ENCODE data around the gene HLA-DQA1.
"Not testable (repeated sequence)": the region's sequence is repeated elsewhere in the genome, so short reads cannot be mapped to it uniquely, and the experiment has no call there.

HLA-DQA1 gene

DNA sequence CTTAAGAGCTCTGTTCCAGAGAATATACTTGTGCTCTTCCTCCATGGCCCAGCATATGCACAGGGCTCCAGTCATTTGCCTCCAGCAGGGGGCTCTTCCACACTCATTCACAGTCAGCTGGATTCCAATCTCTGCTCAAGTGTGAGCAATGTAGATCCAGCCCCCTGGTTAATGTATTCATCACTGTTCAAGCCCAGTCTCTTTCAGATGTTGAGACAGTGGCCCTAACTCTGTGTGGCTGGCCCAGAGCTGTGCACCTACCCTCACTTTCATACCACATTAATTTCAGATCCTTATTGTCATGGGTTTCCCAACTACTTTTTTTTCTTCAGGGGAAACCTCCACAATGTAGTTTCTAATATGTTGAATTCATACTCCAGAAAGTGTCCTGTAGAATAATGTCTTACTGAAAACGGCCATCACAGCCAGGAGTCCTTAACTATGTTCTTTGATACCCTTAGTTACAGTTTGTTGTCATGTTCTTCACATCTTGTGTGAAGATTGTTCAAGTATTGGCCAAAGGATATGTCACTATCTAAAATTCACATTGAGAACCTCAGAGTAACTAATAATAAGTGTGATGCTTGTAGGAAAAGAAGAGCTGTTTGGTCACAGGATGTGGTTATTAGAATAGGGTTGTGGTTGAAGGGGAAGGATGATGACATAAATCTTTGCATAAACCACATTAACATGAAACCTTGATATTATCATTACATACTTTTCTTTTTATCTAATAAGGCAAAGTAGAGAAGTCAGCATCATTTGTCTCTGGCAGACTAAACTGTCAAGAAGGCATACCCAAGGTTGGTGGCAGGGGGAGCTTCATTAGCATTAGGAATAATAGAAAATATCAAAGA lies 14.4 kb upstream of the HLA-DQA1 start:
- DNase-seq (ENCODE audit: low read depth), result no peak

DNA sequence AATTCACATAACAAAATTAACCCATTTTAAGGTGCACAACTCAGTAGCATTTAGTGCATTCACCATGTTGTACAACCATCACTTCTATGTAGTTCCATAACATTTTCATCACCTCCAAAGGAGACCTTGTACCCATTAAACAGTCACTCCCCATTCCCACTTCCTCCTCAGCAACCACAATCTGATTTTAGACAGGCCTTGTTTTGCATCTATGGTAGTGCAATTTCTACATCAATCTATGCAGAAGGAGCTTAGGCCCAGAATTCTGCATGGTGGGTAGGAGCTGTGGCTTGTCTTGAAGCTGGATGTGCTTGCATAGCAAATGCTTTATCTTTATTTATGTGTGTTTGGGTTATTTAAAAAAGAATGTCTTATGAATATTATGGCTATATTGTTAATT lies 13.5 kb upstream of the HLA-DQA1 start:
- no peak for DNase-seq (ENCODE audit: low read depth)

DNA sequence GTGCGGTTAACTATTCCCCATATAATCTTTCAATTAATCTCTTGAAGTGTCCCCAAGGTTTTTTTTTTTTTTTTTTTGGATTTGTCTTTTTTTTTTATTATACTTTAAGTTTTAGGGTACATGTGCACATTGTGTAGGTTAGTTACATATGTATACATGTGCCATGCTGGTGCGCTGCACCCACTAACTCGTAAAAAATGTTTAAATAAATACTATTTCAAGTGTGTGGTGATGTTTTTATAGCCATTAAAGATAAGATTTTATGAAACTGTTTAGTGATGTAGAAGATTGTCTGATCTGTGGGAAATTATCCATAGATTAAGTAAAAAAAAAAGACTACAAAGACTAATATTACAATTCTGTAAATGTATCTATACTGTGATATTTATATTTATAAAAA lies 12.6 kb upstream of the HLA-DQA1 start:
- no peak for DNase-seq (ENCODE audit: low read depth)

DNA sequence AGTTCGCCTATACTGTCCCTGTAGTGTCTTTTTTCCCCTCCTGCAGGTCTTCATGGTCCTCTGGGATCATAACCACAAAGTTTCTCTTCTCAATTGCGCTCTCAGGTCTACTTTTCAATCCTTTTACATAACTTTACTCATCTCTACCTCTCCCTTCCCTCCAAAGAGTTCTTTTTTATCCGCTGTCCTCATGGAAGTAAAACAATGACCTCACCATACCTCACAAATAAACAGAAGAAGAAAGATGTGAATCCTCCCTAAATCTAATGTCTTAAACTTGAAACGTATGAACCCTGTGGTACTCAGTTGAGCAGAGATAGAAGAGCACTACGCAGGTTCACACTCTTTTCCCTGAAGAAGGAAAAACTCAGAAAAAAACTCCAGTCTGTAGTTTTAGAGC lies 12.1 kb upstream of the HLA-DQA1 start:
- no peak for DNase-seq (ENCODE audit: low read depth)

DNA sequence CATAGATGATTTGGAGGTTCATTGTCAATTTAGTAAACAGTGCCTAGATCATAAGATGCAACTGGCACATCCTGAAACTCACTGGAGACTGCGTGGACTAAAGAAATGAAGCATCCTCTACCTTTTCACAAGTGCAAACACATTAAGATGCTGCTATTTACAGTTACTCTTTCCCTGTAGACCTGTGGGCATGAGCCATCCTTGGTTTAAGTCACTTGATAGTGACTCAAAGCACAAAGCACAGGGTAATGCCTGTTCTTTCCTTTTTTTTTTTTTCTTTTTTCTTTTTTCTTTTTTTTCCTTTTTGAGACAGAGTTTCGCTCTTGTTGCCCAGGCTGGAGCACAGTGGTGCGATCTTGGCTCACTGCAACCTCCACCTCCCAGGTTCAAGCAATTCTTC lies 10.0 kb upstream of the HLA-DQA1 start:
- DNase-seq (ENCODE audit: low read depth), result no peak

DNA sequence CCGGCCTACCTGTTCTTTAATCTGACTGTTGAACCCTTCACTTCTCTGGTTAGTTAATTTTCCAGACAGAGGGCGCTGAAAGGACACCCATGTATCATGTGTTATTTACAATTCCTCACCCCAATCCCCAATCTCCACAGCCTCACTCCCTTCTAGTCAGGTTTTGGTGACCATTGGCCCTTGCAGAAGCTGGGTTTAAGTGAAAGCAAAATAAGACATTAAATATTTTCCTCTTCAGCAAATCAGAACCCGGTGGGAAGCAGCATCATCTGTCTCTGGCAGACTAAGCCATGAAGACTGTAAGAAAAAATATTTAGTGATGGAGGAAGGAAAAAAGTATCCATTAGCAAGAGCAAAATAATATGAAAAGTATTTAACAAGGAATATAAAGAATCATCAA lies 9.4 kb upstream of the HLA-DQA1 start:
- no peak for DNase-seq (ENCODE audit: low read depth)

DNA sequence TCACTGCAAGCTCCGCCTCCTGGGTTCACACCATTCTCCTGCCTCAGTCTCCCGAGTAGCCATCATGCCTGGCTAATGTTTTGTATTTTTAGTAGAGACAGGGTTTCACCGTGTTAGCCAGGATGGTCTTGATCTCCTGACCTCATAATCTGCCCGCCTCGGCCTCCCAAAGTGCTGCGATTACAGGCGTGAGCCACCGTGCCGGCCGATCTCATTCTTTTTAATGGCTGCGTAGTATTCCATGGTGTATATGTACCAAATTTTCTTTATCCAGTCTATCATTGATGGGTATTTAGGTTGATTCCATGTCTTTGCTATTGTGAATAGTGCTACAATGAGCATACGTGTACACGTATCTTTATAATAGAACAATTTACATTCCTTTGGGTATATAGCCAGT lies 7.4 kb upstream of the HLA-DQA1 start:
- DNase-seq (ENCODE audit: low read depth), result not testable (repeated sequence)

DNA sequence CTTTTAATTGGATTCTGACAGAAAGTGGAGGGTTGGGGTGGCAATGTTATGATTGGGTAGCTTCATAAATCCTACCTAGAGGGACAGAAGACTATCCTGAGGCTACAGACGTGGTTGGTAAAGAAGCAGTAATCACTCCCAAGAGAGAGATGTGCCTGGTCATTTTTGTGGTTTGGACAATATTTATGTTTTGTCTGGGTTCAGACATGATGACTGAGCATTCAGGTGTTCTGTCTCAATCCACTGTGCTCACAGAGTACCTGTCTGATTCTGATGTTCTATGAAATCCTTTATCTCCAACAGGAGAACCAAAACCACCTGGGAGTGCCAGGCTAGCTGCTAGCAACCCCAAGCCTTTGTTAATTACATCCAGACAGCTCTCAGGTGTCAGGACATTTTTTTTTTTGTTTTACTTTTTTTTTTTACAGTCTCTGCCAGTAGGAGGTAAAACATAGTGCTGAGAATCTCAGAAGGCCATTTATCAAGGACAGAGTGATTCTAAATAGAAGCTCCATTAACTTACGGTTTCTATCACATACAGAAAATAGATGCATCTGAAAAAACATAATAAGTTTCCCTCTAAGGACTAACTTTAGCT lies 1.6 kb upstream of the HLA-DQA1 start:
- no peak for DNase-seq (ENCODE audit: low read depth)

DNA sequence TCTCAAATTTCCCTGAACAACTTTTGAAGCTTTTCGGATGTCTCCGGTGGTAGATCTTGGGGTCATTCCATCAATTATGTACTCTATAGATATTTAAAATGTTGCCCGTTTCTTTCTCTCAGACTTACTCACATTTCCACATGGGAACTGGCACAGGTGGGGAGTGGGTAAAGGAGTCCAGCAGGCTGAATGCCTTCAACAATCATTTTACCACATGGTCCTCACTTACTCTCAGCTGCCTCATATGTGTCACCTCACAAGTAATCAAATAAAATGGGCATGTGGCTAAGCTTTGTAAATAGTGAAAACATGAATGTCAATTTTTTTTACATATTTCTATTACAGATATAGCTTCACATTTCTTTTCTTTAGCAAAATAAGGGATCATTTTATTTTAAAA lies 677 bp downstream of the HLA-DQA1 start:
- no peak for DNase-seq (ENCODE audit: low read depth)

DNA sequence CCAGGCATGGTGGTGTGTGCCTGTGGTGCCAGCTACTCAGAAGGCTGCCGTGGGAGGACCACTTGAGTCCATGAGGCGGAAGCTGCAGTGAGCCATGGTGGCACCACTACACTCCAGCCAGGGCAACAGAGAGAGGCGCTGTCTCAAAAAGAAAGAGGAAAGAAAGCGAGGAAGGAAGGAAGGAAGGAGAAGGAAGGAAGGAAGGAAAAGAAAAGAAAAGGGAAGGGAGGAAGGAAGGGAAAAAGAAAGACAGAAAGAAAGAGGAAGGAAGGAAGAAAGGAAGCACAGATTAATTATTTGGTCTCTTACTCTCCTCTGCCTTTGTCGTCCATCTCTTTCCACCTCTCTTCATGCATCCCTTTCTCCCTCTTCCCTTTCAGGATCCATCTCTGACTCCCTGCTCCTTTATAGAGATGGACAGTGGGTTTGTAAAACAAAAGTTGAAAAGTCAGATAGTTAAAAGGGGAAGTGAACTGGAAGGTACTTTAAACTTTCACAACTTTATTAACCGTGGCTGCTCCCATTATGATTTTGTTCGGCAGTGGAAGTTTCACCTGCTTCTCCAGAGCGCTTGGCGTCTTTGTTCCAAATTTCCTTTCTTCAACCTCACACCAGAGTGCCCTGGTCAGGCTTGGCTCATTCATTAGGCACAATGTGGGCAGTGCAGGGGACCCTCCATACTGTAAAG lies 1.5 kb downstream of the HLA-DQA1 start:
- no peak for DNase-seq (ENCODE audit: low read depth)

DNA sequence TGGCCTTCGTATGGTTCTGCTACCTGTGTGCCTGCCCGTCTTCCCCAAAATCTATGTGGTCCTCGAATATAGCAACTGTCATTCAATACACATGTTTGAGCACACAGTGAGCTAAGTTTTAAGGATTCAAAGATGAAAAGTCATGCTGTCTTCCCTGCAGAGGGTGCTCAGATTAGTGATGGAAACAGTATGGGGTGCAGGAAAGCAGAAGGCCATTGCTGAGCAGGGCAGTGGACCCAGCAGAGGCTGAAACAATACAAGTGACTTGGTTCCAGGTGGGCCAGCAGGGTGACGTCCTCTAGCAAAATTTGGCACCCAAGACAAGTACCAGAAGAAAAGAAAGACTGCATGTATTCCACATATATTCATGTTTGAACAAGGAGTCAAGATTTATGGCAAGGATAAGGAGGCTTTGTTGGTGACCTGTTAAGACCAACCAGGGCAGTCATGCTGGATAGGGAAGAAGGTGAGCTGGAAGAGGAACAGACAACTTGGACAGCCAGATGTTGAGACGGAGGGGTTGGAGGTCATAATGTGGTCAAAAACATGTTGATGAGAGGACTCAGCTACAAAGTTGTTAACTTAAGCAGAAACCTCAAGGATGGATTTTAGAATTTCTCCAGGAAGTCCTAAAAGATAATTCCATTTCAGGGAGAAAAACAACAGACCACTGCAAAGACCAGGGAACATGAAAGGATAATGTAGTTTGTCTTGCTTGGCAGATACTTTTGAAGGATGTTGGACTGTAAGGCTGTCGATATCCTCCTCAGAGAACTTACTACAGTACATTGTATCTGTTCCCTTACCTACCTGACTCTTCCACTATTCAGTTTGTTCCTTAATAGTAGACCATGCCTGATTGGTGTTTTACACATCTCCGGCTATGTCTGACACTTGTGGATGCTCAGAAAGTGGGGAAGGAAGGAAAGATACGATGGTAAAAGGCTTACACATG lies 2.5 kb downstream of the HLA-DQA1 start:
- DNase-seq (ENCODE audit: low read depth), result no peak

DNA sequence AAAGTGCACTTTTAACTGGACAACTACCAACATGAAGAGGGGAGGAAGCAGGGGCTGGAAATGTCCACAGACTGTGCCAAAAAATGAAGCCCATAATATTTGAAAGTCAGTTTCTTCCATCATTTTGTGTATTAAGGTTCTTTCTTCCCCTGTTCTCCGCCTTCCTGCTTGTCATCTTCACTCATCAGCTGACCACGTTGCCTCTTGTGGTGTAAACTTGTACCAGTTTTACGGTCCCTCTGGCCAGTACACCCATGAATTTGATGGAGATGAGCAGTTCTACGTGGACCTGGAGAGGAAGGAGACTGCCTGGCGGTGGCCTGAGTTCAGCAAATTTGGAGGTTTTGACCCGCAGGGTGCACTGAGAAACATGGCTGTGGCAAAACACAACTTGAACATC lies 3.9 kb downstream of the HLA-DQA1 start:
- DNase-seq (ENCODE audit: low read depth), result no peak

DNA sequence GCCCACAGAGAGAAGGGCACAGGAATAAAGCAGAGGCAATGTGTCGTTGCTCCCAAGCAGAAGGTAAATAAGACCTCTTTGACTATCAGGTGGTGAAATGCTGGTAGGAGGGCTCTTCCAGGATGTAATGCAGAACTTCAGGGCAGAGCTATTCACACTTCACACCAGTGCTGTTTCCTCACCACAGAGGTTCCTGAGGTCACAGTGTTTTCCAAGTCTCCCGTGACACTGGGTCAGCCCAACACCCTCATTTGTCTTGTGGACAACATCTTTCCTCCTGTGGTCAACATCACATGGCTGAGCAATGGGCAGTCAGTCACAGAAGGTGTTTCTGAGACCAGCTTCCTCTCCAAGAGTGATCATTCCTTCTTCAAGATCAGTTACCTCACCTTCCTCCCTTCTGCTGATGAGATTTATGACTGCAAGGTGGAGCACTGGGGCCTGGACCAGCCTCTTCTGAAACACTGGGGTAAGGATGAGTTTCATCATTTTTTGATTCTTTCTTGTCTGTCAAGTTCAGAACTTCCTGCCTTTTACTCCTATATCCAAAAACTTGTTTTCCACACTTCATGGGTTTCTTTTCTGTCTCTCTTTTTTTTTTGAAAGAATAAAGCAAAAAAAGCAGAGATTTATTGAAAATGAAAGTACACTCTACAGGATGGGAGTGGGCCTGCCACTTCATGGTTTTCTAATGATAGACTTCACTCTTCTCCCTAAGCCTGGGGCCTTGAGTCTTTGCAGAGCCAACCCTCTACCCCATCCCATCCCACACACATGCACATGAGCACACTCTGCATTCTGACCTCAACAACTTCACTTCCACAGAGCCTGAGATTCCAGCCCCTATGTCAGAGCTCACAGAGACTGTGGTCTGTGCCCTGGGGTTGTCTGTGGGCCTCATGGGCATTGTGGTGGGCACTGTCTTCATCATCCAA lies 4.8 kb downstream of the HLA-DQA1 start:
- not testable (repeated sequence) for DNase-seq (ENCODE audit: low read depth)

DNA sequence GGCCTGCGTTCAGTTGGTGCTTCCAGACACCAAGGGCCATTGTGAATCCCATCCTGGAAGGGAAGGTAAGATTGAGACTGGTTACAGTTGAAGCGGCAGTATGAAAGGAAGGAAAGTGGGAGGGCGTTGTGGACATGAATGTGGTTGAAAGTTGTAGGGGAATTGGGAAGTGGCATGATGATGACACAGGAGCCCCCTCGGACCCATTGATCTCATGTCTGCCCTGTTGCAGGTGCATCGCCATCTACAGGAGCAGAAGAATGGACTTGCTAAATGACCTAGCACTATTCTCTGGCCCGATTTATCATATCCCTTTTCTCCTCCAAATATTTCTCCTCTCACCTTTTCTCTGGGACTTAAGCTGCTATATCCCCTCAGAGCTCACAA lies 5.5 kb downstream of the HLA-DQA1 start:
- no peak for DNase-seq (ENCODE audit: low read depth)

DNA sequence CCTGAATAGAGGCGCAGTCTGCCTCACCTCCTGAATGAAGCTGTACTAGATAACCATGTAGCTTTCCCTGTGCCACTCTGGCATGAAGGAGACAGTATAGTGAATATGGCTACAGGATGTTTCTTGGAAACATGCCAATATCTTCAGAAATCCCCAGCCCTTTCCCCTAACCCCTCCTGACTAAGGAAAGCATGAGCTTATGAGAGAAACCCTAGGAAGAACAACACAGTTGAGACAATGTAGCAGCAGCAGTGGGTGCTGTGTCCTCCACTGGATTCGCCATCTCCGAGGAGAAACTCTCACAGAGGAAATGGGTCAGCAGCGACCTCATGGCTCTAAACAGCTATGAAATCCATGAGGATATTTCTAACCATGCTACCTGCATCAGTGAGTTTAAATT lies 6.7 kb downstream of the HLA-DQA1 start:
- DNase-seq (ENCODE audit: low read depth), result no peak

DNA sequence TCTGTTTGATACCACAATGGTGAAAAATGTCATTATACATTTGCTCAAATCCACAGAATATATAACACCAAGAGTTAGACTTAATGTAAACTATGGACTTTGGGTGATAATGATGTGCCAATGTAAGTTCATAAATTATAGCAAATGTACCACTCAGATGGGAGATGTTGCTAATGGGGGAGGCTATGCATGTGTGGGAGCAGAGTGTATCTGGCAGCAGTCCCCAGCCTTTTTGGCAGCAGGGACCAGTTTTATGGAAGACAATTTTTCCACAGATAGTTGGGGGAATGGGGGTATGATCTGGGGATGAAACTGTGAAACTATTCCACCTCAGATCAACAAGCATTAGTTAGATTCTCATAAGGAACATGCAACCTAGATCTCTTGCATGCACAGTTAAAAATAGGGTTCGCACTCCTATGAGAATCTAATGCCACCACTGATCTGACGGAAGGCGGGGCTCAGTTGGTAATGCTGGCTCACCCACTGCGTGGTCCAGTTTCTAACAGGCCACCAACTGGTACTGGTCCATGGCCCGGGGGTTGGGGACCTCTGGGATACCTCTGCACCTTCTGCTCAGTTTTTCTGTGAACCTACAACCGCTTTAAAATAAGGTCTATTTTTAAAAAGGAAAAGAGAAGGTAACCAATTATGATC lies 8.0 kb downstream of the HLA-DQA1 start:
- no peak for DNase-seq (ENCODE audit: low read depth)

DNA sequence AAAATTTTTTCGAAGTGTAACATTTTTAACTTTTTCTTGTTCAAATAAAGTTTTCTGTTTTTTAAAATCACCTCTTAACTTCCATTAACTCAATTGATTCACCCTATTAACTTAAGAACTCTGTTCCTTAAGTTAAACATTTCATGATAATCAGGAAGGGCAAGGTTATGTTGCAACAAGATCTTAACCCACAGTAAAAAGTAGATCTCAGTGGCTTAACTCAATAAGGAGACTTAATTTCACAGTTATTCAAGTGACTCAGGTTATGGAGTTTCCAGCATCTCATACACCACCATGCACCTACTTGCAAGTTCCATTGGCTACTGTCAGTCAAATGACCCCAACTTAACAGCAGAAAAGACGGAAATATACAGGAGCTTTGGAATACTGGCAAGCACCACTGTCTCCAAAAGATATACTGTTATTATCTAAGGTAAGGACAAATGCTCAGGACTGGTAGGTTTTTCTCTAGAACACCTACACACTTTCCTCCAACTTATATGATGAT lies 18.1 kb downstream of the HLA-DQA1 start:
- no peak for DNase-seq (ENCODE audit: low read depth)

DNA sequence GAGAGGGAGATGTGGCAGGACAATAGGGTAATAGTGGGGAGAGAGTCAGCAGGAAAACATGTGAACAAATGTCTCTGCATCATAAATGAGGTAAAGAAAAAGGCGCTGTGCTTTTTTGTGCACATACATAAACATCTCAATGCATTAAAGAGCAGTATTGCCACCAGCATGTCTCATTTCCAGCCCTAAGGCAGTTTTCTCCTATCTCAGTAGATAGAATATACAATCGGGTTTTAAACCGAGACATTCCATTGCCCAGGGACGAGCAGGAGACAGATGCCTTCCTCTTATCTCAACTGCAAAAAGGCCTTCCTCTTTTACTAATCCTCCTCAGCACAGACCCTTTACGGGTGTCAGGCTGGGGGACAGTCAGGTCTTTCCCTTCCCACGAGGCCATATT lies 20.1 kb downstream of the HLA-DQA1 start:
- DNase-seq (ENCODE audit: low read depth), result not testable (repeated sequence)

DNA sequence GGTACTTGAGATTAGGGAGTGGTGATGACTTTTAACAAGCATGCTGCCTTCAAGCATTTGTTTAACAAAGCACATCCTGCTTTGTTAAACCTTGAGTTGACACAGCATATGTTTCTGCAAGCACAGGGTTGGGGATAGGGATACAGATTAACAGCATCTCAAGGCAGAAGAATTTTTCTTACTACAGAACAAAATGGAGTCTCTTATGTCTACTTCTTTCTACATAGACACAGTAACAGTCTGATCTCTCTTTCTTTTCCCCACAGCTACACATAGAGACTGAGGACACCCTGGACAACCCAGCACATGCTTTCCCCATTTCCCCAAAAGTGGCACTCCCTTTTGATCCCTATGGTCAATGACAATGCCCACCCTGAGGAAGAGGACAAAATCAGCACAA lies 20.6 kb downstream of the HLA-DQA1 start:
- DNase-seq (ENCODE audit: low read depth), result not testable (repeated sequence)

DNA sequence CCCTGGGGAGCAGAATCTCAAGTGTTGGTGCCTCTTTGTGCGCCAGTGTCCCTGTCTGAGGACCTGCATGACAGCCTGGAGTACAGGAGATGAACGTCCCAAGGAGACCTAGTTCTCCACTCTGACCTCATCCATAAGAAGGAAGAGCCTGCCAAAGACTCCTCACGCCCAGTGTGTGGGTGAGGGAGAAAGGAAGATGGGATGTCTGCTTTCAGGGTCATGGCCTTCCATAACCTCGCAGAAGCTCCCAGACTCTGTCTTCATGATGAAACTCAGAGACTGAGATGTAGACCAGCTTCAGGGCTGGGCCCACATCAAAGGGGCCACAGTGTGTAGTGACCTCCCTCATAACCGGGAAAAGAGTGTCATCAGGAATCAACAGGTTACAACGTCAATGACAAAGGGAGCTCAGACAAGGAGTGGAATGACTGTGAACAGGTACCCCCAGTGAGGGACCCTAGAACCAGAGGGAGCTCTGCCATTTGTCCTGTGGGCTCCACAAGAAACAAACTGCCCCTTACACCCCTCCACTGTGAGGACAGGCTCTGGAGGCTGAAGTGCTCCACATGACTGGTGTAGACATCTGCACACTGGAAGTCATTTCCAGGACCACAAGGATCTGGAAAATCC lies 21.2 kb downstream of the HLA-DQA1 start:
- no peak for DNase-seq (ENCODE audit: low read depth)
